ENCODE data around the gene CD3D. TPM values are rescaled to one million over a fixed set of nuclear protein-coding genes. Genes with fewer than 3 reads are reported as not detected.

Gene CD3D
- total RNA-seq, 1 donor from 2014 or later = not detected

GRCh38 chr11:118358071-118358470, 15.6 kb upstream of the CD3D start:
- DNase-seq (ENCODE audit: low read depth) = no peak
- no peak for TF ChIP-seq CTCF (conservative IDR thresholded peaks at IDR 0.05; ENCODE audit: low read depth, low read length)
- no peak overlapping the region for H3K4me3 ChIP-seq (ENCODE audit: low read depth, low read length)

DNA sequence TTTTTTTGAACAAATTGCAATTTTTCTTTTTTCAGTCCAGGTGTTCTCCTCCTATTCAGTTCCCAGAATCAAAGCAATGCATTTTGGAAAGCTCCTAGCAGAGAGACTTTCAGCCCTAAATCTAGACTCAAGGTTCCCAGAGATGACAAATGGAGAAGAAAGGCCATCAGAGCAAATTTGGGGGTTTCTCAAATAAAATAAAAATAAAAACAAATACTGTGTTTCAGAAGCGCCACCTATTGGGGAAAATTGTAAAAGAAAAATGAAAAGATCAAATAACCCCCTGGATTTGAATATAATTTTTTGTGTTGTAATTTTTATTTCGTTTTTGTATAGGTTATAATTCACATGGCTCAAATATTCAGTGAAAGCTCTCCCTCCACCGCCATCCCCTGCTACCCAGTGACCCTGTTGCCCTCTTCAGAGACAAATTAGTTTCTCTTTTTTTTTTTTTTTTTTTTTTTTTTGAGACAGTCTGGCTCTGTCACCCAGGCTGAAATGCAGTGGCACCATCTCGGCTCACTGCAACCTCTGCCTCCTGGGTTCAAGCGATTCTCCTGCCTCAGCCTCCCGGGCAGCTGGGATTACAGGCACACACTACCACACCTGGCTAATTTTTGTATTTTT, 10.7 kb upstream of the CD3D start:
- peak; percentile 54 for TF ChIP-seq CTCF (conservative IDR thresholded peaks at IDR 0.05; ENCODE audit: low read depth, low read length)
- H3K4me3 ChIP-seq (ENCODE audit: low read depth, low read length) = no peak overlapping the region
- DNase-seq (ENCODE audit: low read depth) = no peak

DNA sequence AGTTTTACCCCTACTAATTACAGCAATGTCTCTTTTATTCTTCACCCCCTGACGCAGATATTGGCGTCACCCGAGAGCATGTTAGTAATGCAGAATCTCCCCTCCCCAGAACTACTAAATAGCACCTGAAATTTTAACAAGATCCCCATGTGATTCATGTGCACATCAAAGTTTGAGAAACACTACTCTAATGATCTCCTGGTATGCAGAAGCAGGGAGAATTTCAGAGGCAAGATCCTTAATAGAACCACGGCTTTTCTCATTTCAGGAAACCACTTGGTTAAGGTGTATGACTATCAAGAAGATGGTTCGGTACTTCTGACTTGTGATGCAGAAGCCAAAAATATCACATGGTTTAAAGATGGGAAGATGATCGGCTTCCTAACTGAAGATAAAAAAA, 7.0 kb upstream of the CD3D start:
- DNase-seq (ENCODE audit: low read depth) = no peak
- no peak overlapping the region for H3K4me3 ChIP-seq (ENCODE audit: low read depth, low read length)
- TF ChIP-seq CTCF (conservative IDR thresholded peaks at IDR 0.05; ENCODE audit: low read depth, low read length) = no peak

DNA sequence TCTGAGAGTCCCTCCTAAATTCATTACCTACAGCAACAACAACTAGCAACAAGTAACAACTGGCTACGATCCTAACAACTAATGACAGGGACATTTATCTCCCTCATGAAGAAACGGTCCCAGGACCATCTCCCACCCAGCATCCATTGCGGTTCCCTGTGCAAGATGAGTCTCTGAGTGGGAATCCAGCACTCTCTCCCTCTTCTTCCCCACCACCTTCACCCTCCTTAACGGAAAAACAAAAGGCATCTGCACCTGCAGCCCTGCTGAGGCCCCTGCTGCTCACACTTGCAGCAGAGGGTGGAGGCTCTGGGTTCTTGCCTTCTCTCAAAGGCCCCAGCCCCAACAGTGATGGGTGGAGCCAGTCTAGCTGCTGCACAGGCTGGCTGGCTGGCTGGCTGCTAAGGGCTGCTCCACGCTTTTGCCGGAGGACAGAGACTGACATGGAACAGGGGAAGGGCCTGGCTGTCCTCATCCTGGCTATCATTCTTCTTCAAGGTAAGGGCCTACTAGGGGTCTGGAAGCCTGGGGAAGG, 1.5 kb upstream of the CD3D start, which contains the start of gene CD3G:
Gene CD3G, plus strand, starts transcription at position 364 of the 535 bp plus-strand sequence. Its CDS starts 80 bp downstream, at position 444.
- DNase-seq (ENCODE audit: low read depth) = no peak
- H3K4me3 ChIP-seq (ENCODE audit: low read depth, low read length) = no peak within 1 kb of the TSS
- no peak for TF ChIP-seq CTCF (conservative IDR thresholded peaks at IDR 0.05; ENCODE audit: low read depth, low read length)

DNA sequence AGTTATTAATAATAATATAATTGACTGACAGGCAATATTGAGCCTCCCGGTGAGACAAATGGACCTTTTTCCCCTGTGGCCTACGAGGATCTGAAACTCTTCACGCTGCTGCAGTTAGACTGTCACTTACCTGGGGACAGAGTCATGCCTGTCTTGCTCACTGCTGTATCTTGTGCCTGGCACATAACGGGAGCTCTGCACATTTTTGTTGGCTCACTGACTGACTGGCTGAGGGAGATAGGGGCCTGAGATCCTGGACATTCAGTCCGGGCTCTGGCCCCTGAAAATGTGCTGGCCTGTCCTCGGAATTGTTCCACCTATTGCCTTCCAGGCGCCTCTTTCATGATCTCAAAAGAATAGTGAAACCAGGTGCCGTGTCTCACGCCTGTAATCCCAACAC, 743 bp upstream of the CD3D start:
- DNase-seq (ENCODE audit: low read depth) = no peak
- no peak for TF ChIP-seq CTCF (conservative IDR thresholded peaks at IDR 0.05; ENCODE audit: low read depth, low read length)
- H3K4me3 ChIP-seq (ENCODE audit: low read depth, low read length) = no peak overlapping the region

- no peak for DNase-seq (ENCODE audit: low read depth)
- TF ChIP-seq CTCF (conservative IDR thresholded peaks at IDR 0.05; ENCODE audit: low read depth, low read length) = no peak
- no peak overlapping the region for H3K4me3 ChIP-seq (ENCODE audit: low read depth, low read length)
Observed at GRCh38 chr11:118341815-118342489, 553 bp downstream of the CD3D start.

Measured in epithelial cell of proximal tubule (primary cell).